HG03469 (cell line): ENCODE data around the gene IDUA.
A peak's percentile ranks its signal among the peaks of the same experiment; 100 is the strongest.

Experiments used
- ATAC-seq: cut with Tn5 transposase; IDR thresholded peaks from one replicate; pipeline ENCODE4 v1.9.1; 2021; ENCODE audit warnings: mild to moderate bottlenecking, moderate library complexity, moderate number of reproducible peaks; ENCODE audit not compliant: unreplicated experiment

Gene IDUA

GRCh38 chr4:1013225-1014073 is 26.6 kb downstream of the IDUA start:
- ATAC-seq, result no peak

GRCh38 chr4:1014291-1015167 is 27.7 kb downstream of the IDUA start:
- ATAC-seq, result no peak

GRCh38 chr4:1015179-1015578 is 28.3 kb downstream of the IDUA start:
- no peak for ATAC-seq

GRCh38 chr4:1015746-1016145 is 28.9 kb downstream of the IDUA start:
- ATAC-seq, result no peak

- ATAC-seq, result no peak
Observed at GRCh38 chr4:1017211-1017610, 30.4 kb downstream of the IDUA start.

GRCh38 chr4:1017706-1018105 is 30.9 kb downstream of the IDUA start:
- ATAC-seq, result no peak

GRCh38 chr4:1018147-1019020 is 31.5 kb downstream of the IDUA start:
- no peak for ATAC-seq

GRCh38 chr4:1019320-1019719 is 32.5 kb downstream of the IDUA start:
- ATAC-seq, result no peak

GRCh38 chr4:1019729-1020470 is 33.1 kb downstream of the IDUA start:
- no peak for ATAC-seq

- no peak for ATAC-seq
Observed at GRCh38 chr4:1021386-1022050, 34.7 kb downstream of the IDUA start.

- no peak for ATAC-seq
Observed at GRCh38 chr4:1022051-1022738, 35.4 kb downstream of the IDUA start.

GRCh38 chr4:1022739-1023066 is 35.9 kb downstream of the IDUA start:
- no peak for ATAC-seq

GRCh38 chr4:1023075-1023640 is 36.3 kb downstream of the IDUA start:
- ATAC-seq, result no peak

GRCh38 chr4:1023895-1024740 is 37.3 kb downstream of the IDUA start:
- no peak for ATAC-seq

GRCh38 chr4:1024882-1025545 is 38.2 kb downstream of the IDUA start:
- ATAC-seq, result no peak

- peak; percentile 54 for ATAC-seq
Observed at GRCh38 chr4:1026115-1026514, 39.3 kb downstream of the IDUA start.

- no peak for ATAC-seq
Observed at GRCh38 chr4:1027219-1027914, 40.5 kb downstream of the IDUA start.
